ENCODE results near the gene PHF23.

- TF ChIP-seq CTCF (IDR thresholded peaks at IDR 0.05 in 8 of 11, conservative IDR thresholded peaks at IDR 0.05 in 3 of 11) = no peak
- peak in 2 of 3 donors; percentile 12 to 14 for TF ChIP-seq POLR2A (IDR thresholded peaks at IDR 0.05)
- TF ChIP-seq POLR2AphosphoS5 (IDR thresholded peaks at IDR 0.05) = peak; percentile 75 to 90 (median 77)
Measured at GRCh38 chr17:7241783-7242716, 2.8 kb upstream of the PHF23 start, which contains the start of gene GABARAP.
